Stimulated activated naive CD8-positive, alpha-beta T cell treated with anti-CD3 and anti-CD28 coated beads, Interleukin-15, amount 100 ng/mL, for 72 hours (primary cell): ENCODE measurements around the gene PELI3.
"Not testable (repeated sequence)": the region's sequence is repeated elsewhere in the genome, so short reads cannot be mapped to it uniquely, and the experiment has no call there.

Source experiments
- ATAC-seq: fragments of 150-1000 bp; cut with Tn5 transposase; 2 replicates; pipeline ENCODE4 v1.10.0; 2021; ENCODE audit warnings: mild to moderate bottlenecking, moderate library complexity
- DNase-seq, 2 donors: peaks; one replicate each; pipeline ENCODE4 v3.0.0; 2021 to 2022
- H3K27ac Mint-ChIP-seq, 2 donors: one replicate each; pipeline ENCODE4 v1.8.0; 2022; ENCODE audit warnings: mild to moderate bottlenecking in 2 of 2, mixed read lengths in 2 of 2, moderate library complexity in 2 of 2
- H3K27me3 Mint-ChIP-seq: one replicate; pipeline ENCODE4 v1.8.0; 2022; ENCODE audit warnings: mixed read lengths
- H3K4me1 Mint-ChIP-seq: one replicate; pipeline ENCODE4 v1.8.0; 2022; ENCODE audit warnings: mild to moderate bottlenecking, mixed read lengths
- H3K4me3 Mint-ChIP-seq, 2 donors: one replicate each; pipeline ENCODE4 v1.8.0; 2022; ENCODE audit warnings: mild to moderate bottlenecking in 2 of 2, mixed read lengths in 2 of 2, moderate library complexity in 1 of 2
- H3K9me3 Mint-ChIP-seq, 2 donors: one replicate each; pipeline ENCODE4 v1.8.0; 2022; ENCODE audit warnings: mixed read lengths in 2 of 2

The PELI3 gene, protein sequence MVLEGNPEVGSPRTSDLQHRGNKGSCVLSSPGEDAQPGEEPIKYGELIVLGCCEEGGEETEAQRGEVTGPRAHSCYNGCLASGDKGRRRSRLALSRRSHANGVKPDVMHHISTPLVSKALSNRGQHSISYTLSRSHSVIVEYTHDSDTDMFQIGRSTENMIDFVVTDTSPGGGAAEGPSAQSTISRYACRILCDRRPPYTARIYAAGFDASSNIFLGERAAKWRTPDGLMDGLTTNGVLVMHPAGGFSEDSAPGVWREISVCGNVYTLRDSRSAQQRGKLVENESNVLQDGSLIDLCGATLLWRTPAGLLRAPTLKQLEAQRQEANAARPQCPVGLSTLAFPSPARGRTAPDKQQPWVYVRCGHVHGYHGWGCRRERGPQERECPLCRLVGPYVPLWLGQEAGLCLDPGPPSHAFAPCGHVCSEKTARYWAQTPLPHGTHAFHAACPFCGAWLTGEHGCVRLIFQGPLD

DNA sequence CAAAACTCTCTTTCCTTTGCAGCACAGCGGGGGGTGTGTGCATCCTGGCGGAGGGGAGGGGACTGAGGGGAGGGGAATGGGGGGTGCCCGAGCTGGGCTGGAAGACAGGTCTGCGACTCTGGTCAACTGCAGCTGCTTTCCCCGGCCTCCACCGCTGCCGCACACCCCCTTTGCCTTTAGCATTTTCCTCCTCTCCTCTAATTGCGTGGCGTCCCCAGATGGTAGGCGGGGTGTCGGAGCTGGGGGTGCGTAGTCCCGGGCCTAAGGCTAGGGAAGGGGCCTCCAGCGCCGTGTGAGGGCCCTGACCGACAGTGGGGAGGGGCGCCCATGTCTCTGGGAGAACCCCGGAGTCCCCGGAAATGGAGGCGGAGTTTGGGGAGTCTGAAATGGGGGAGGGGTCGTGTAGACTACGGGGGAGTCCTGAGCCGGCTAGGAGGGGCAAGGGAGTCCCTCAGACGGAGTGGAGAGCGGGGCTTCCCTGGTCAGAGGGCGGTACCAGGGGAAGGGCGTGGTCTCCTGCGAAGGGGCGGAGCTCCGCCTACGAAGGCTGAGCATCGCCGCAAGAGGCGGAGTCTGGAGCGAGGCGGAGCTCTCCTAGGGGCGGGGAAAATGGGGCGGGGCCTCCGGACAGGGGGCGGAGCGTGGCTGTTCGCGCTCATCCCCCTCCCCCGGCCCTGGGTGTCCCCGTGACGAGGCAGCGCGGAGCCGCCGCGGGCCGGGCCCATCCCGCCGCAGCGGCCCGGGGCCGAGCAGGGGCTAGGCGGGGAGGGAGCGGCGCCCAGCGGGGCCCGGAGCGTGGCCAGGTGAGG lies at the start of gene PELI3:
Gene PELI3, plus strand, starts transcription at position 681 of the 809 bp plus-strand sequence. CDS start 1,224 bp downstream, outside the sequence.
- Mint-ChIP-seq H3K9me3 (no peaks in the 10 kb centered on the region), H3K27ac (peak within 1 kb of the TSS; percentile 78 to 83), H3K27me3 (no peaks in the 10 kb centered on the region), H3K4me1 (peaks cover 69% of the 10 kb centered on the region), H3K4me3 (peak within 1 kb of the TSS; percentile 89 to 94)
- peak; percentile 86 for ATAC-seq
- peak; percentile 94 for DNase-seq

GRCh38 chr11:66417000-66417399 lies 49.7 kb upstream of the PELI3 start:
- DNase-seq (no peak), ATAC-seq (no peak)
- Mint-ChIP-seq H3K4me1 (peaks cover 38% of the 10 kb centered on the region), H3K27ac (no peak overlapping the region), H3K27me3 (peaks cover 96% of the 10 kb centered on the region), H3K9me3 (peaks cover 0 to 7% of the 10 kb centered on the region in 2 donors), H3K4me3 (no peak overlapping the region)

DNA sequence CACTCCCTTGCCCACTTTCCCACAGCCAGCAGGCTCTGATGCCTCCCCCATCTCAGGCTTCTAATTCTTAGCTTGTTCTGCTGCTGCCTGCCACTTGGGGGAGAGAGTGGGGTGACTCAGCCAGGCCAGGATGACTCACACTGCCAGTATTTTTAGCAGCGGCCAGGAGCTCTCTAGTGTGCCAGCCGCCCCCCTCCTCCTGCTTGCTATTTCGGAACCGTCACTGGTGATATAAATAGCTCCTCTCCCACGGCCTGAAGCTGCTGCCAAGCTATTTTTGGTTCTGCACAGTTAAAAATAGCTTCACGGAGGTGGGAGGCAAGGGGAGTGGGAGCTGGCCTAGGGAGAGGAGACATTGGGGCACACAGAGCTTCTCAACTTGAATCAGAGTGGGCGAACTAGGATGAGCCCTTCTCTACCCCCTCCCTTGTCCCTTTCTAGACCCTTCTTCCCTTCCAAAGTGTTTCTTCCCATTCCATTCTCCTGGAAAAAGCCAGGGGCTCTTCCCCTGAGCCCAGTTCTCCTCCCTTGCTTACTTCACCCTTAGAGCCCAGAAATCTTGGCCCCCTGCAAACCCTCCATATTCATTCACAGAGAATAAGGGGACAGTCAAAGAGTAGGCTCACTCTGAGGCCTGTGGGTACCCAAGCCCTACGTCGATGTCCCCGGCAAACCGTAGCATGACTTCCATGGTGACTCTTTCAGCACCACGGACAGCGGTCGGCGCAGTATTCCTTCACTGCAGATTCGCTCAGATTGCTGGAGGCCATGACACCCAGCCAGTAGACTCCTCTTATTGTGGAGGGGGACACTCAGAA lies 48.3 kb upstream of the PELI3 start:
- peaks cover 0 to 19% of the 10 kb centered on the region in 2 donors for H3K9me3 Mint-ChIP-seq
- ATAC-seq (peak; percentile 92), DNase-seq (peak; percentile 65 to 76)
- H3K4me3 Mint-ChIP-seq: peak overlapping the region in 1 of 2 donors; percentile 79
- peaks cover 82% of the 10 kb centered on the region for H3K27me3 Mint-ChIP-seq
- no peak overlapping the region for H3K27ac Mint-ChIP-seq
- peaks cover 38% of the 10 kb centered on the region for H3K4me1 Mint-ChIP-seq

GRCh38 chr11:66418986-66419308 lies 47.8 kb upstream of the PELI3 start:
- Mint-ChIP-seq H3K27me3 (peaks cover 77% of the 10 kb centered on the region), H3K4me3 (peak overlapping the region in 1 of 2 donors; percentile 79), H3K4me1 (peaks cover 38% of the 10 kb centered on the region), H3K27ac (no peak overlapping the region), H3K9me3 (peaks cover 0 to 21% of the 10 kb centered on the region in 2 donors)
- no peak for ATAC-seq
- no peak for DNase-seq

GRCh38 chr11:66419825-66420224 lies 46.9 kb upstream of the PELI3 start:
- peaks cover 68% of the 10 kb centered on the region for H3K27me3 Mint-ChIP-seq
- H3K9me3 Mint-ChIP-seq: peaks cover 0 to 28% of the 10 kb centered on the region in 2 donors
- H3K27ac Mint-ChIP-seq: no peak overlapping the region
- DNase-seq: no peak
- no peak for ATAC-seq
- no peak overlapping the region for H3K4me3 Mint-ChIP-seq
- peaks cover 38% of the 10 kb centered on the region for H3K4me1 Mint-ChIP-seq

GRCh38 chr11:66420671-66421476 lies 45.8 kb upstream of the PELI3 start, which contains the start of gene NPAS4:
NPAS4 (plus strand) TSS chr11:66421035; CDS start chr11:66421180, 145 bp downstream.
- Mint-ChIP-seq H3K27me3 (peaks cover 57% of the 10 kb centered on the region), H3K4me3 (peak within 1 kb of the TSS in 1 of 2 donors; percentile 20), H3K9me3 (peaks cover 0 to 28% of the 10 kb centered on the region in 2 donors), H3K4me1 (peaks cover 38% of the 10 kb centered on the region), H3K27ac (no peak within 1 kb of the TSS)
- ATAC-seq (no peak), DNase-seq (no peak)

DNA sequence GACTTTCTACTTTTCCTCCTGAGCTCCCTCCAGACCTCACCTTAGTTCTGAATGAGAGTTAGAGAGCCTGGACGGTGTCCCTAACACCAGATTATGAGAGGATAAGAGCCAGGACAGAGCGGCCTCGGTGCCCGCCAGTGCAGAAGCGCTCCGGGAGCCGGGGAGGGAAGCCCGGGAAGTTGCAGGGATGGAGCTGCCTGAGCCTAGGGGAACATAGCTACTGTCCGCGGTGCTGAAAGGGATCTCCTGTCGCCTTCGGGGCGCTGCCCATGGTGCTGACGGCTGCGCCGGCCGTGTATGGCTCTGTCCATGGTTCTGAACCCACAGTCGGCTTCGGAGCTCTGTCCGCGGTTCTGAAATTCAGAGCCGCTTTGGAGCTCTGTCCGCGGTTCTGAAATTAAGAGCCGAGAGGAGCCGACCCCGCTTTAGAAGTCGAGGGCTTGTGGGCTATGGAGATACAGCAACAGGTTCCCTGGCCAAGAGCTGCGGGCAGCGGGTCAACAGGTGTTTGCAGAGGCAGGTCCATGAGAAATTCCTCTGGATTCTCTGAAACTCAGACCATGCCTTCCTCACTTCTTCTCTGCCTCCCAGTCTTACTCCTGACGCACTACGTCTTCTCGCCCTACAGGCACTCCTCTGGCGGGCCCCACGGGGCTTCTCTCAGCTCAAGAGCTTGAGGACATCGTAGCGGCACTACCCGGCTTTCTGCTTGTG lies 45.1 kb upstream of the PELI3 start:
- Mint-ChIP-seq H3K27me3 (peaks cover 50% of the 10 kb centered on the region), H3K4me1 (peaks cover 36% of the 10 kb centered on the region), H3K4me3 (no peak overlapping the region), H3K9me3 (peaks cover 0 to 28% of the 10 kb centered on the region in 2 donors), H3K27ac (no peak overlapping the region)
- ATAC-seq (peak; percentile 67), DNase-seq (peak; percentile 86 to 90)

GRCh38 chr11:66426314-66426713 lies 40.4 kb upstream of the PELI3 start:
- Mint-ChIP-seq H3K27ac (no peak overlapping the region), H3K4me3 (no peak overlapping the region), H3K4me1 (no peaks in the 10 kb centered on the region), H3K9me3 (peaks cover 0 to 21% of the 10 kb centered on the region in 2 donors), H3K27me3 (peaks cover 3% of the 10 kb centered on the region)
- ATAC-seq (no peak), DNase-seq (no peak)

DNA sequence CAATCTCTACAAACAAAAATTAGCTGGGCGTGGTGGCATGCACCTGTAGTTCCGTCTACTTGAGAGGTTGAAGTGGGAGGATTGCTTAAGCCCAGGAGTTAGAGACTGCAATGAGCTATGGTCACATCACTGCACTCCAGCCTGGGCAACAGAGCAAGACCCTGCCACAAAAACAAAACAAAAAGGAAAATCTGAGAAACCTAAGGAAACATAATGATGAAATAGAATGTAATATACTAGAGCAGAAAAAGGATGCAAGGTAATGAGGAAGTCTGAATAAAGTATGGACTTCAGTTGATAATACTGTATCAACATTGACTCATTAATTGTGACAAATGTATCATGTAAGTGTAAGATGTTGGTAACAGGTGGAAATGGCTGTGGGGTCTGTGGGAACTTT lies 37.8 kb upstream of the PELI3 start:
- Mint-ChIP-seq H3K9me3 (peaks cover 0 to 7% of the 10 kb centered on the region in 2 donors), H3K27me3 (no peaks in the 10 kb centered on the region), H3K4me1 (no peaks in the 10 kb centered on the region), H3K27ac (no peak overlapping the region), H3K4me3 (no peak overlapping the region)
- no peak for ATAC-seq
- DNase-seq: no peak

- Mint-ChIP-seq H3K4me3 (no peak overlapping the region), H3K27ac (no peak overlapping the region), H3K9me3 (no peaks in the 10 kb centered on the region), H3K4me1 (no peaks in the 10 kb centered on the region), H3K27me3 (no peaks in the 10 kb centered on the region)
- peak; percentile 89 for ATAC-seq
- peak; percentile 71 to 72 for DNase-seq
Measured at GRCh38 chr11:66429983-66430602, 36.6 kb upstream of the PELI3 start.

- not testable (repeated sequence) for ATAC-seq, H3K4me1 Mint-ChIP-seq, DNase-seq, H3K4me3 Mint-ChIP-seq, H3K9me3 Mint-ChIP-seq, H3K27me3 Mint-ChIP-seq
- peak overlapping the region in 1 of 2 donors; percentile 28 for H3K27ac Mint-ChIP-seq
Measured at GRCh38 chr11:66431287-66431686, 35.4 kb upstream of the PELI3 start.

DNA sequence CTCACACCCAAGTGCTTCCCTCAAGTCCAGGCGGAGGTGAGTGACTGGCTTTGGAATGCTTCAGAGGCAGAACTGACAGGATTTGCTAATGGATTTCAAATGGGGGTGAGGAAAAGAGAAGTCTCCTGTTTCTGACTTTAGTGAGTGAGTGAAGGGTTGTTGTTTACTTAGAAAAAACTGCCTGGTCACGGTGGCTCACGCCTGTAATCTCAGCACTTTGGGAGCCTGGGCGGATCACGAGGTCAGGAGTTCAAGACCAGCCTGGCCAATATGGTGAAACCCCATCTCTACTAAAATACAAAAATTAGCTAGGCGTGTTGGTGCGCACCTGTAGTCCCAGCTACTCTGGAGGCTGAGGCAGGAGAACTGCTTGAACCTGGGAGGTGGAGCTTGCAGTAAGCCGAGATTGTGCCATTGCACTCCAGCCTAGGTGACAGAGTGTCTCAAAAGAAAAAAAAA lies 34.8 kb upstream of the PELI3 start:
- not testable (repeated sequence) for H3K27ac Mint-ChIP-seq, H3K27me3 Mint-ChIP-seq, DNase-seq, ATAC-seq, H3K4me1 Mint-ChIP-seq, H3K9me3 Mint-ChIP-seq, H3K4me3 Mint-ChIP-seq

DNA sequence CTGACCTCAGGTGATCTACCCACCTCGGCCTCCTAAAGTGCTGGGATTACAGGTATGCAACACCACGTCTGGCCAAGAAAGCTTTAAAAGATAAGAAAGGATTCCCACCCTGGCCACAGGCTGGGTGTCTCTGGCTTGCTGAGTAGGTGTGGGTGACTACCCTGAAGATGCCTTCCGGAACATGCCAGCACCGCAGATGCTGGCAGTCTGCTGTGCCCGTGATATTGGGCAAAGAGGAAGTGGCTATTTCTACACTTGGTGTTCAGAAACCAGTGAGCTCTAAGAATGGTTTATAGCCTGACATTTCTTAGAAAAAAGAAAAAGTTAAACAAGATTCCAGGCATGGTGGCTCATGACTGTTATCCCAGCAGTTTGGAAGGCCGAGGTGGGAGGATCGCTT lies 34.1 kb upstream of the PELI3 start:
- no peak for DNase-seq
- no peak for ATAC-seq

More for the DNA sequence above, 34.1 kb upstream of the PELI3 start:
- Mint-ChIP-seq H3K27ac (no peak overlapping the region), H3K27me3 (no peaks in the 10 kb centered on the region), H3K4me3 (no peak overlapping the region), H3K4me1 (peaks cover 16% of the 10 kb centered on the region), H3K9me3 (no peaks in the 10 kb centered on the region)
